HG03521 (cell line): ENCODE data around the gene STX1B.
"Not testable (repeated sequence)": the region's sequence is repeated elsewhere in the genome, so short reads cannot be mapped to it uniquely, and the experiment has no call there.

ENCODE experiments used
- ATAC-seq: cut with Tn5 transposase; IDR thresholded peaks from one replicate; pipeline ENCODE4 v1.9.1; 2021; ENCODE audit warnings: mild to moderate bottlenecking, moderate library complexity; ENCODE audit not compliant: unreplicated experiment

STX1B gene

DNA sequence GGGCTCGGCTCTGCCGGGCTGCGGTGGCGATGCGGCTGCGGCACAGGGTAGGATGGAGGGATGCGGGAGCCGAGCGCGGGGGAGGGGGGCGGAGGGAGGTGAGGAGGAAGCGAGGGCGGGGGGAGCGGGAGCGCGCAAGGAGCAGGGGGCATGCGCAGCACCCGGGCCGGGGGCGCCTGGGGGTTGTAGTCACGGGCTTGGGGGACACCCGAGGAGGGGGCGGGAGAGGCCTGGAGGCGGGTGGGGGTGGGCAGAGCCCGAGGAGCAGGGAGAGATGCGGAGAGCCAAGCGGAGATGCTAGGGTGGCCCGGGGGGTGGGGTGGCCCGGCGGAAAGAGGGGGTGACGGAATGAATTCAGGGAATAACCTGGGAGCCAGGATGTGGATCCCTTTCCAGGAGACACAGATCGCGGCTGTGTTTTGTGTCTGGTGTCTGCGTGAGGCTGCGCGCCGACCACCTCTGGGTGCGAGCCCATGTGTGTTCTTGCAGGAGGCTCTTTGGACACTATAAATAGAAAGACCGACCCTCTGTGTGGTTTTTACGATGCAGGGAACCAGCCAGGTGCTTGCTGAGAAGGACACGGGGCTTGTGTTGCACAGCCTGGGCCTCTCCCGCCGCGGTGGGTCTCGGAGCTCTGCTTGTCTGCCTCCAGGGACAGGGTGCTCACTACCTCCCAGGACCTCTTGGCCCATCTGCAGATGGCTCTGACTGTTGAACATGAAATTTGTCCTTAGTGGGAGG, at the start of gene STX1B:
TSS of gene STX1B (minus strand) at position 54 of the 741 bp plus-strand sequence. CDS start 242 bp downstream, outside the sequence.
- ATAC-seq = no peak

DNA sequence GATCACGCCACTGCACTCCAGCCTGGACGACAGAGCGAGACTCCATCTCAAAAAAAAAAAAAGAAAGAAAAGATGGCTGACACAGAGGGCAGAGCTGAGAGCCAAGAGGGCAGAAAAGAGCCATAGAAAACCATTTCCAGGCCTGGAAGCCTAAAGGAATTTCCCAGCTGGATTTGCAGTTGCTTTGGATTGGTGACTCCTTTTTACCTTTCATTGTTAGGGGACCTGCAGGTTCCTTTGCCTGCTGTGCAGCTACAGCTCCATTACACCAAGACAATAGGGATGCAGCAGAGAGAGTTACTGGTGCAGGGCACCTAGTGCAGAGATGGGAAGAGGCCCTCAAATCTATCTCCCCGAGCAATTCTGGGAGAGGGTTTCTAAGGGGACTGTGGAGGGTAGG, 45.2 kb upstream of the STX1B start:
- ATAC-seq = no peak

DNA sequence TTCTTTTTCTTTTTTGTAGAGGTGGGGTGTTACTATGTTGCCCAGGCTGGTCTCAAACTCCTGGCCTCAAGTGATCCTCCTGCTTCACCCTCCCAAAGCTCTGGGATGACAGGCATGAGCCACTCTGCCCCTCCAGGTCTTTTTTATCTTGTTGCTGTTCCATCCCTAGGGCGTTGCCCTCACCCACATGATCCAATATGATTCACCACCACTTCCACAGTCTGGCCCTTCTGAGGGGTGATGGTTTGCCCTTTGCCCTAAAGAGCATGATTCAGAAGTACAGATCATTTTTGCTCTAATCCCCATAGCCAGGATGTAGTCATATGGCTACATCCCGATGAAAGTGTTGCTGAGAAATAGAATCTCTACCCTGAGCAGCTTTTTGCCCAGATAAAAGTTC, 41.7 kb upstream of the STX1B start:
- no peak for ATAC-seq

DNA sequence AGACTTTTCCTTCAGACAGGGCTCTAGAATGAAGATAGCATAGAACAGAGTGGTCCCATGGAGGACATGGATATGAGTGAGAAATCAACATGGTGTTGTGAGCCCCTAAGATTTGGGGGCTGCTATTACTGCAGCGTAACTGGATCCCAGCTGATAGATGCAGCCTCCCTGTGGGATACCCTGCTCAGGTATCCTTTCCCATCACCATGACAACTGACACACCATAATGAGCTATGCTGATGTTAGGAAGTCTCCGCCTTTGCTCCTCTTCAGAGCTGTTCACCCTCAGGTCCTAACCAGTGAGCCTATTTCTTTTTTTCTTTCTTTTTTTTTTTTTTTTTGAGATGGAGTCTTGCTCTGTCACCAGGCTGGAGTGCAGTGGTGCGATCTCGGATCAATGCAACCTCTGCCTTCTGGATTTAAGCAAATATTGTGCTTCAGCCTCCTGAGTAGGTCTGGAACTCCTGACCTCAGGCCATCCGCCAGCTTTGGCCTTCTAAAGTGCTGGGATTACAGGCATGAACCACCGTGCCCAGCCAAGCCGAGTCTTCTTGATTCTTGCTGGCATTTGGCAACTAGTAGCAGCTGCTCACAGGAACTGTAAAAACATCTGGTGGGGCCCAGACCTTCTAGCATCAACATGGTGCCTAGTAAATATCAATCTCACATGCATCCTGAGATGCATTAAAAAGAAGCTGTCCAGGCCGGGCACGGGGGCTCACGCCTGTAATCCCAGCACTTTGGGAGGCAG, 40.0 kb upstream of the STX1B start:
- ATAC-seq = no peak

- ATAC-seq = no peak
Measured at GRCh38 chr16:31043898-31044481, 33.6 kb upstream of the STX1B start.

DNA sequence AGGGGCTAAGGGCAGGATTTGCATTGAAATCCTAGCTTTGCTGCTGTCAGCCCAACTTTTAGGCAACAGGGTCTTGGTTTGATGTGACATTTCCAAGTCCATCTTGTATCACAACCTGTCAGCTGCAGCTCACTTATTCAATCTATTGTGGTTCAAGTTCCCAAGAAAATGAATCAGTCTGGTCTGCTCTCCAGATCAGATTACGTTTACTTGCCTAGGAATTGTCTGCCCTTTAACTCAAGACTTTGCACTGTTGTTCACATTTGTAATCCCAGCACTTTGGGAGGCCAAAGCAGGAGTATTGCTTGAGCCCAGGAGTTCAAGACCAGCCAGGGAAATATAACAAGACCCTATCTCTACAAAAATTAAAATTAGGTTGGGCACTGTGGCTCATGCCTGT, 32.9 kb upstream of the STX1B start:
- ATAC-seq = no peak

GRCh38 chr16:31042866-31043265, 32.4 kb upstream of the STX1B start:
- ATAC-seq = no peak

DNA sequence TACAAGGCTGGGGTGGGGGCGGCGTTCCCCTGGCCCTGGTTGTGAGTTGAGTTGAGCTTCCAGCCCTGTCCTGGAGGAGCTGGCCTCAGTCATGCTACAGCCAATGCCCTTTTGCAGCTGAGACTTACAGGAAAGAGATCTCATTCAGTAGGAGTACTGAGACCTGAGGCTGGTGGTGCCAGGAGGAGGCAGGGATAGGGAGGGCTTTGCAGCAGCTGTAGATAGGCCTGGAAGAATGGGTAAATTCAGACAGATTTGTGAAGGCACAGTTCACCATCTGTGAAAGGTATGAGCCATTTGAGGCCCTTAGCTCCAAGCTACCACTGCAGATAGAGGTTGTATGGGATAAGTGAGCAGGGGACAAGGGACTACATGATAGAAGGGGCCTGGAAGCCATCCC, 28.6 kb upstream of the STX1B start:
- no peak for ATAC-seq

DNA sequence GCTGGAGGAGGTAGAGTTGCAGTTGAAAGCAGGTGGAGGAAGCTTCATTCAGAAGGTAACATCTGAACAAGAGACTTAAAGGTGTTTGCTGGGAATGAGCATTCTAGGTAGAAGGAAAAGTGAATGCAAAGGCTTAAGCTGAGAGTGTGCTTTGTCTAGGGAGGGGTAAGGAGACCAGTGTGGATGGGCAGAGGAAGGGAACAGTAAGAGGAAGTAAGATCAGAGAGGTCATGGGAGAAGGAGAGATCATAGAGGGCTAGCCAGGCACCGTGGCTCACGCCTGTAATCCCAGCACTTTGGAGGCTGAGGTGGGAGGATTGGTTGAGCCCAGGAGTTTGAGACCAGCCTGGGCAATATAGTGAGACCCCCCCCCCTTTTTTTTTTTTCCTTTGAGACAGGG, 26.3 kb upstream of the STX1B start:
- no peak for ATAC-seq

- peak; percentile 36 for ATAC-seq
Measured at GRCh38 chr16:31033709-31034492, 23.5 kb upstream of the STX1B start.

DNA sequence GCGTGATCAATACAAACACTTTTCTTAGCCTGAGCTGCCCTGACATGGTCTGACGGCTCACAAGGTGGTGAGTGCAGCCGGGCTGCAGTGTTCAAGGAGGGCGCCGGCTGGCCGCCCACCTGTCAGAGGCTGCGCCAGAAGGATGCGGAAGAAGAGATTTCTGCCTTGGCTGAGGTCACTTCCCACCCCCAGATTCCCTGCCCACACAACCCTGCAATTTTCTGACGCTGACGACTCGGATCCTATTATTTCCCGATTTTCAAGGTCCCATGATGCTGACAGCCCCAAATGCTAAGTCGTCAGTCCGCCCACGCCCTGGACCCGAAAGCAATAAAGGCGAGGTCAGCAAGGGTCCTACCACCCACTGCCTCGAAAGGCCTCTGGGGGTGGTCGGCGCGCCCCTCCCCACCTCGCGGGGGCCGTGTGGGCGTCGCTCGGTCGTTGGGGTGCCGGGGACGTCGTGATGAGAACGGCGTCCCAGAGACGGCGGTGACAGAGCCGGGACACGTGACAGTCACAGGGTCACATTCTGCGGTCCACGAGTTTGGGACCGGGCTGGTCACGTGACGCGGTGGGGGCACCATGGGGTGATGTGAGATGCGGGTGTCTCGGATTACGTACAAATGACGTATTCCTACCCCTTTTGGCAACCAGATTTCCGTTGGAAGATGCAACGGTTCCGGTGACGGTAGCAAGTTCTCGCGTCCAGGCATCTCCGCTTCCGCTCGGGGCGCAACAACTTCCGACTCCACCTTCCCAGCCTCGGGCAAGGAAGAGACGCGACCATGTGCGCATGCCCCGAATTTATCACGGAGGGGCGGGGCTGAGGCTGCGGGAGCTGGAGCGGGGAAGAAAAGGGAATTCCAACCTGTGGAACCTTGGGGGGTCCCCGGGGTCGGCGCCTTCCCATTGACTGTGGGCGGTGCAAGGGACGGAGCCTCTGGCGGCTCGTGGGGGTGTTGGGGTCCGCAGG, 22.6 kb upstream of the STX1B start, which contains the start of gene STX4:
TSS of gene STX4 (plus strand) at position 823 of the 973 bp plus-strand sequence. CDS start 248 bp downstream, outside the sequence.
- peak; percentile 78 for ATAC-seq

DNA sequence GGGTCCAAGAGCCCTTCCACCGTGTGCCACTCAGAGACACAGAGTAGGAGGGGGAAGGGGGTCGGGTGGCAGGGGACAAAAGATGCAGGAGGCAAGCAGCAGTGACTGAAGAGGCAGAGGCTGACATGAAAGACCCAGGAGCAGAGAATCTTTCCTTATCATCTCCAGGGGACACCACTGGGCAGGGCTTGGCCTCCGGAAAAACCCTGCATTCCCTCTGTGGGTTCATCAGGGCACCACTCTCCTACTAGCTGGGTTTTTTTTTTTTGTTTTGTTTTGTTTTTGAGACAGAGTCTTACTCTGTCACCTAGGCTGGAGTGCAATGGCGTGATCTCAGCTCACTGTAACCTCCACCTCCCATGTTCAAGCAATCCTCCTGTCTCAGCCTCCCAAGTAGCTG, 20.8 kb upstream of the STX1B start:
- no peak for ATAC-seq

- no peak for ATAC-seq
Measured at GRCh38 chr16:31029272-31029671, 18.8 kb upstream of the STX1B start.

- no peak for ATAC-seq
Measured at GRCh38 chr16:31025339-31025738, 14.9 kb upstream of the STX1B start.

DNA sequence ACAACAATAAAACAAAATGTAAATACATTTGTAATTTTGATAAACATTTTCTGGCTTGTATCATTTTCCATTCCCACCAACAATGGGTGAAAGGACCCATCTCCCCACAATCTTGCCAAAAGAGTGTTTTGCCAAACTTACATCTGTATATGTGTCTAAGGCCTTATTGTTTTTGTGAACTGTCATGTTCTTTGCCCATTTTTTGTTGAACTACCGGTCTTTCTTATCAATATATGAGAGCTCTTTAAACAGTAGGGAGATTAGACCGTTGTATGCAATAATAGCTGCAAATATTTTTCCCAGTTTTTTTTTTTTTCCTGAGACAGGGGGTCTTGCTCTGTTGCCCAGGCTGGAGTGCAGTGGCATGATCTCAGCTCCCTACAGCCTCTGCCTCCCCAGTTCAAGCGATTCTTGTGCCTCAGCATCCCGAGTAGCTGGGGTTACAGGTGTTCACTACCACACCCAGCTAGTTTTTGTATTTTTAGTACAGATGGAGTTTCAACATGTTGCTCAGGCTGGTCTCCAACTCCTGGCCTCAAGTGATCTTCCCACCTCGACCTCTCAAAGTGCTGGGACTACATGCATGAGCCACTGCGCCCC, 13.3 kb upstream of the STX1B start:
- no peak for ATAC-seq

DNA sequence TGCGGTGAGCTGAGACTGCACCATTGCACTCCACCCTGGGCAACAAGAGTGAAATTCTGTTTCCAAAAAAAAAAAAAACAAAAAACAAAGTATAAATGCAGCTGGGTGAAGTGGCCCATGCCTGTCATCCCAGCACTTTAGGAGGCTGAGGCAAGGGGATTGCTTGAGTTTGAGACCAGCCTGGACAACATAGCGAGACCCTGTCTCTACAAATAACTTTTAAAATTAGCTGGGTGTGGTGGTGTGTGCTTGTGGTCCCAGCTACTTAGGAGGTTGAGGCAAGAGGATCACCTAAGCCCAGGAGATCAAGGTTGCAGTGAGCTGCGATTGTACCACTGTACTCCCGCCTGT, 12.8 kb upstream of the STX1B start:
- no peak for ATAC-seq

DNA sequence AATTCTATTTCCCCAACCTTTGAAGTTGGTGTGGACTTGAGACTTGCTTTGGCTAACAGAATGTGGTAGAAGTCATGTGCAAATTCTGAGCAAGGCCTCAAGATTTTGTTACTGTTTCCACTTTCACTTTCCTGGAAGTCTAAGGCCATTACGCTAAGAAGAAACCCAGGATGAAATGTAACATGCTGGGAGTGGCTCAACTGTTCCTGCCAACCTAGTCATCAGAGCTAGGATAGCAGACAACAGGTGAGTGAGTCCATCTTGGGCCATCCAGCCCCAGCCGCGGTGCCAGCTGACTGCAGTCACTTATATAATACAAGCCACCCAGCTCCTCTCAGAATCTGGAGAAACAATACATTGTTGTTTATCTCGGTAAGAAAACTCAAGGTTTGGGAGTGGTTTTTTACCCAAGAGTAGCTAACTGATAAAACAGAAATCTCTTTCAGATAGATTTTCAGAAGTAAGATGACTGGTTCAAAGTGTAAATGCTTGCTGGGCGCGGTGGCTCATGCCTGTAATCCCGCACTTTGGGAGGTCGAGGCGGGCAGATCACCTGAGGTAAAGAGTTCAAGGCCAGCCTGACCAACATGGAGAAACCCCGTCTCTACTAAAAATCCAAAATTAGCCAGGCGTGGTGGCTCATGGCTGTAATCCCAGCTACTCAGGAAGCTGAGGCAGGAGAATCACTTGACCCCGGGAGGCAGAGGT, 12.3 kb upstream of the STX1B start:
- no peak for ATAC-seq

DNA sequence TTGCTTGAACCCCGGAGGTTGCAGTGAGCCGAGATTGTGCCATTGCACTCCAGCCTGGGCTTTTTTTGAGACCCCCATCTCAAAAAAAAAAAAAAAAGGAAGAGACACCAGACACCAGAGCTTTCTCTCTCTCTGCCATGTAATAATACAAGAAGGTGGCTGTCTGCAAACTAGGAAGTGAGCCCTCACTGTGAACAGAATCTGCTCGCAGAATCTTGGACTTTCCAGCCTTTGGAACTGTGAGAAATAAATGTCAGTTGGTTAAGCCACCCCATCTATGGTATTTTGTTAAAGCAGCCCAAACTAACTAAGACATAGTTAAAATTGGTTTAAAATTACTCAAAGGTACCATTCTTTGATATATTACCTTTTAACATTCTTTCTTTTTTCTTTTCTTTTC, 10.1 kb upstream of the STX1B start:
- no peak for ATAC-seq

DNA sequence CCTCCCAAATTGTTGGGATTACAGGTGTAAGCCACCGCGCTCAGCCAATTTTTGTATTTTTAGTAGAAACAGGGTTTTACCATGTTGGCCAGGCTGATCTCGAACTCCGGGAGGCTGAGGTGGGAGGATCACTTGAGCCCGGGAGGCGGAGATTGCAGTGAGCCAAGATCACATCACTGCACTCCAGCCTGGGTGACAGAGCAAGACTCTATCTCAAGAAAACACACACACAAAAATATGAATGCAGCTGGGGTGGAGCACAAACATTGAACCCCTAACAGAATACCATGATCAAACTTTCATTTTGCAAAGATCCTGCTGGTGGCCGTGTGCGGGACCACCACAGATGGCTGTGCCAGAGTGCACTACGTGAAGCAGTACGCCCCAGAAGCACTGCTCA, 7.3 kb upstream of the STX1B start:
- not testable (repeated sequence) for ATAC-seq
